ENCODE measurements around the gene CNOT6. TPM values are rescaled to one million over a fixed set of nuclear protein-coding genes. Genes with fewer than 3 reads are reported as not detected.

CNOT6 gene
- total and polyA plus RNA-seq, 4 donors, result 1.4 to 25.0 (median 4.2) TPM

DNA sequence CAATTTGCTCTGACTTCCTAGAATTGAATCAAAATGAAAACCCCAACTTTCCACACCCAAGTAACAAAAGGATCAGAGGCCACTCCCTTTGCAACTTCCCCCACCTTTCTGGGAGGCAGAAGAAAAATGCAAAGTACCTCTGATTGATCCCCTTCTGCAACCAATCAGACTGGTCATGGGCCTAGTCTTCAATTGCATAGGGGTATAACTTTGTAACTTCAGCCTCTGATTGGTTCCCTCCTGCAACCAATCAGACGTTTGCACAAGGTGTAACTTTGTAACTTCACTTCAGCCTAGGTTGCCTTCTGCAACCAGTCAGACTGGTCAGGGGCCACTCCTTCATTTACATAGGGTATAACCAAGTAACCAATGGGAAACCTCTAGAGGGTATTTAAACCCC, 38.3 kb upstream of the CNOT6 start:
- TF ChIP-seq NR2F2 (IDR thresholded peaks at IDR 0.05) (no peak), GABPA (IDR thresholded peaks at IDR 0.05 in 1 of 2, conservative IDR thresholded peaks at IDR 0.05 in 1 of 2) (no peak), MAX (IDR thresholded peaks at IDR 0.05) (no peak), TAF1 (conservative IDR thresholded peaks at IDR 0.05) (no peak), REST (IDR thresholded peaks at IDR 0.05) (no peak), CTCF (IDR thresholded peaks at IDR 0.05; ENCODE audit: low read depth, low read length, missing input control) (no peak), ZBTB33 (IDR thresholded peaks at IDR 0.05) (no peak), FOXA1 (IDR thresholded peaks at IDR 0.05) (no peak), JUND (IDR thresholded peaks at IDR 0.05) (no peak), RXRA (IDR thresholded peaks at IDR 0.05) (no peak), YY1 (IDR thresholded peaks at IDR 0.05) (no peak), FOXA2 (IDR thresholded peaks at IDR 0.05) (no peak), HNF4G (IDR thresholded peaks at IDR 0.05) (no peak), RAD21 (IDR thresholded peaks at IDR 0.05) (no peak), SP1 (IDR thresholded peaks at IDR 0.05) (no peak), EGR1 (IDR thresholded peaks at IDR 0.05; ENCODE audit: low read depth in 2 of 2) (no peak), HNF4A (conservative IDR thresholded peaks at IDR 0.05) (no peak)
- TF ChIP-seq, protein P1, sequence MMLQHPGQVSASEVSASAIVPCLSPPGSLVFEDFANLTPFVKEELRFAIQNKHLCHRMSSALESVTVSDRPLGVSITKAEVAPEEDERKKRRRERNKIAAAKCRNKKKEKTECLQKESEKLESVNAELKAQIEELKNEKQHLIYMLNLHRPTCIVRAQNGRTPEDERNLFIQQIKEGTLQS (IDR thresholded peaks at IDR 0.05), result no peak
- H3K27me3 ChIP-seq (ENCODE audit: control insufficient read depth in 4 of 4, insufficient read depth in 4 of 4, low read length in 3 of 4), result no peaks in the 10 kb centered on the region
- 64% methylated on average over 1 of the region's 1 CpG for WGBS
- peaks cover 0 to 1% (median 0%) of the 10 kb centered on the region in 4 donors for H3K9me3 ChIP-seq (ENCODE audit: control insufficient read depth in 4 of 4, low read length in 3 of 4)
- no peak overlapping the region for H3K9ac ChIP-seq (ENCODE audit: low read depth in 1 of 2, low read length in 2 of 2)
- no peak overlapping the region for H3K27ac ChIP-seq (ENCODE audit: low read depth in 1 of 2, low read length in 2 of 2)
- no peak for DNase-seq (ENCODE audit: low spot score)
- H3K4me1 ChIP-seq (ENCODE audit: control insufficient read depth in 4 of 4, insufficient read depth in 4 of 4, low read length in 3 of 4), result no peaks in the 10 kb centered on the region
- H3K36me3 ChIP-seq (ENCODE audit: control insufficient read depth in 4 of 4, insufficient read depth in 3 of 4, low read depth in 1 of 4, low read length in 3 of 4), result no peaks in the 10 kb centered on the region
- no peak overlapping the region for H3K4me3 ChIP-seq (ENCODE audit: low read depth in 1 of 3, low read length in 3 of 3)
